HL-60/S4 treated with phorbol 12-myristate 13-acetate at 8.2 ng/mL for 4 days and 3 days (cell line): Measurements from ENCODE around the gene STARD6.
"Not testable (repeated sequence)": the region's sequence is repeated elsewhere in the genome, so short reads cannot be mapped to it uniquely, and the experiment has no call there.

ENCODE experiments used
- in situ Hi-C: fragments of 300-500 bp; cut with MboI; formaldehyde crosslinking; loops from 2 replicates; pipeline ENCODE4 v1.15.0; 2022; ENCODE audit warnings: low sequenced_read_pairs

STARD6 gene

GRCh38 chr18:54357660-54358494 lies at the start of gene STARD6, which contains the start of gene C18orf54:
Gene STARD6, minus strand, starts transcription at chr18:54357858. Its CDS starts 3,285 bp downstream, at chr18:54354573.
Gene C18orf54, plus strand, starts transcription at chr18:54357906. Its CDS starts 2,667 bp downstream, at chr18:54360573.
- in situ Hi-C loops = no loop called here

- in situ Hi-C loops = no loop called here
These were observed 47.6 kb upstream of the STARD6 start for GRCh38 chr18:54405290-54405689.

- in situ Hi-C loops = no loop called here
These were observed 39.1 kb upstream of the STARD6 start for GRCh38 chr18:54396760-54397159.

GRCh38 chr18:54393648-54394294 lies 36.1 kb upstream of the STARD6 start:
- in situ Hi-C loops = no loop called here

GRCh38 chr18:54392543-54393023 lies 34.9 kb upstream of the STARD6 start:
- in situ Hi-C loops = no loop called here

- in situ Hi-C loops = no loop called here
These were observed 33.2 kb upstream of the STARD6 start for GRCh38 chr18:54390838-54391237.

GRCh38 chr18:54389143-54389505 lies 31.5 kb upstream of the STARD6 start:
- in situ Hi-C loops = no loop called here

GRCh38 chr18:54388203-54389142 lies 30.8 kb upstream of the STARD6 start:
- in situ Hi-C loops = no loop called here

GRCh38 chr18:54387631-54388030 lies 30.0 kb upstream of the STARD6 start:
- in situ Hi-C loops = no loop called here

GRCh38 chr18:54386800-54387495 lies 29.3 kb upstream of the STARD6 start:
- in situ Hi-C loops = not testable (repeated sequence)

- in situ Hi-C loops = no loop called here
These were observed 28.4 kb upstream of the STARD6 start for GRCh38 chr18:54386043-54386442.

- in situ Hi-C loops = no loop called here
These were observed 25.1 kb upstream of the STARD6 start for GRCh38 chr18:54382733-54383252.

- in situ Hi-C loops = no loop called here
These were observed 24.4 kb upstream of the STARD6 start for GRCh38 chr18:54382076-54382475.

GRCh38 chr18:54381640-54382039 lies 24.0 kb upstream of the STARD6 start:
- in situ Hi-C loops = no loop called here

GRCh38 chr18:54378057-54378456 lies 20.4 kb upstream of the STARD6 start:
- in situ Hi-C loops = no loop called here

- in situ Hi-C loops = no loop called here
These were observed 2.7 kb upstream of the STARD6 start for GRCh38 chr18:54360406-54360805.

- in situ Hi-C loops = no loop called here
These were observed 1.6 kb upstream of the STARD6 start for GRCh38 chr18:54359233-54359632.

GRCh38 chr18:54358495-54359040 lies 910 bp upstream of the STARD6 start:
- in situ Hi-C loops = no loop called here

GRCh38 chr18:54357082-54357659 lies 487 bp downstream of the STARD6 start:
- in situ Hi-C loops = no loop called here
